ENCODE measurements around the gene TLCD2.
A peak's percentile ranks its signal among the peaks of the same experiment; 100 is the strongest.
"Not testable (repeated sequence)": the region's sequence is repeated elsewhere in the genome, so short reads cannot be mapped to it uniquely, and the experiment has no call there.

The TLCD2 gene

GRCh38 chr17:1735418-1735817 lies 25.2 kb upstream of the TLCD2 start:
- DNase-seq = no peak

DNA sequence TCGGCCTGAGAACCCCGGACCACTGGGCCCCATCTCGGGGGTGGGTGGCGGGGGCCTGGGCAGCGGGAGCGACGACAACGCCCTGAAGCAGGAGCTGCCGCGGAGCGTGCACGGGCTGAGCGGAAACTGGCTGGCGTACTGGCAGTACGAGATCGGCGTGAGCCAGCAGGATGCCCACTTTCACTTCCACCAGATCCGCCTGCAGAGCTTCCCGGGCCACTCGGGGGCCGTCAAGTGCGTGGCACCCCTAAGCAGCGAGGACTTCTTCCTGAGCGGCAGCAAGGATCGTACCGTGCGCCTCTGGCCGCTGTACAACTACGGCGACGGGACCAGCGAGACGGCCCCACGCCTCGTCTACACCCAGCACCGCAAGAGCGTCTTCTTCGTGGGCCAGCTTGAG lies 23.6 kb upstream of the TLCD2 start:
- no peak for DNase-seq

GRCh38 chr17:1732833-1733321 lies 22.7 kb upstream of the TLCD2 start:
- no peak for DNase-seq

DNA sequence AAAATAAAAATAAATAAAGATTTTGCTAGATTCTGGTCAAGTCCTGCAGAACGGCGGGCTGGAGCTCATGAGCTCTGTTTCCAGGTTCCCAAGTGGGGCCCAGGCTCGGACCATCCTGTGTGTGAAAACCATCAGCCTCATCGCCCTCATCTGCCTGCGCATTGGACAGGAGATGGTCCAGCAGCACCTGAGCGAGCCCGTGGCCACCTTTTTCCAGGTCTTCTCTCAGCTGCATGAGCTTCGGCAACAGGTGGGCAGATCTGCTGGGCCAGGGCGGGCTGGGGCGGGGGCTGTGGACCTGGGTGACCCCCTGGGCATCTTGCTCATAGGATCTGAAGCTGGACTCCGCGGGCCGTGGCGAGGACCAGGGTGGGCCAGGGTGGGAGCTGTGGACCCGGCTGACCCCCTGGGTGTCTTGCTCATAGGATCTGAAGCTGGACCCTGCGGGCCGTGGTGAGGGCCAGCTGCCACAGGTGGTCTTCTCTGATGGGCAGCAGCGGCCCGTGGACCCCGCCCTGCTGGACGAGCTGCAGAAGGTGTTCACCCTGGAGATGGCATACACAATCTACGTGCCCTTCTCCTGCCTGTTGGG lies 22.2 kb upstream of the TLCD2 start:
- DNase-seq = no peak

- DNase-seq = no peak
These were observed 21.0 kb upstream of the TLCD2 start for GRCh38 chr17:1731194-1731506.

DNA sequence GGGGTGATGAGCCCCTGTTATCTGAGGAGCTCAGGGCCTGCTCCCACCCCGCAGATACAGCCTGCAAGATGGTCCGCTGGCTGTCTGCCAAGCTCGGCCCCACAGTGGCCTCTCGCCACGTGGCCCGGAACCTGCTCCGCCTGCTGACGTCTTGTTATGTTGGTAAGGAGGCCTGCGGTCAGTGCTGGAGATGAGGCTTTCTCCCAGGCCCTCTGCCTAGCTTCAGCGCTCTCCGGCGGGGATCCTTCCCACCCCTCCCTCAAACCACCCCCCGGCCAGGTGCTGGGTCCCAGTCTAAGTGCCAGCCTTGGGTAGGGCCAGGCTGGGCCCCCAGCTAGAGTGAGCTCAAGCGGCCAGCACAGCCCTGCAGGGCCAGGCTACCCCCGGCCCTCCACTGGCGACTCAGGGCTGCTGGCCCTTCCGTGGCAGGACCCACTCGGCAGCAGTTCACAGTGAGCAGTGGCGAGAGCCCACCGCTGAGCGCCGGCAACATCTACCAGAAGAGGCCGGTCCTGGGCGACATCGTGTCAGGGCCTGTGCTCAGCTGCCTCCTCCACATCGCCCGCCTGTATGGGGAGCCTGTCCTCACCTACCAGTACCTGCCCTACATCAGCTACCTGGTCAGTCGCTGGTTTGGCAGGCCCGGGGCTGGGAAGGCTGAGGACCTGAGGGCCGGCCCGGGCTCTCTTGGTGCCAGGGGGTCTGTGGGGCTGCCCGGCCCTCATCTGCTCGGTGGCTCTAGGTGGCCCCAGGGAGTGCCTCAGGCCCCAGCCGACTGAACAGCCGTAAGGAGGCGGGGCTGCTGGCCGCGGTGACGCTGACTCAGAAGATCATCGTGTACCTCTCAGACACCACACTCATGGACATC lies 20.4 kb upstream of the TLCD2 start:
- DNase-seq = no peak

DNA sequence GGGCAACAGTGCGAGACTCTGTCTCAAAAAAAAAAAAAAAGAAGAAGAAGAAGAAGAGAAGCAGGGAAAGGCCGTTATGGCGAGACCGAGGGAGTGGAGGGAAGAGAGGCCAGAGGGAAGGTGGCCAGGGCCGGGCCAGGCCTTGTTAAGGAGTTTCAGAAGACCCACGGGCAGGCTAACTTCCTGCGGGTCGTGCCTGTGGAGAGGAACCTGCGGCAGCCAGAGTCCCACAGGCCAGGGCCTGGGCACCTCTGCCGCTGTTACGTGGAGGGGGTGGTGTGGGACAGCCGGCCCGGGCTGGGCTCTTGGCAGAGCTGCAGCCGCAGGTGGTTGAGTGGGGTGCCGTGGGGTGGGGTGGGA lies 19.8 kb upstream of the TLCD2 start:
- DNase-seq = no peak

DNA sequence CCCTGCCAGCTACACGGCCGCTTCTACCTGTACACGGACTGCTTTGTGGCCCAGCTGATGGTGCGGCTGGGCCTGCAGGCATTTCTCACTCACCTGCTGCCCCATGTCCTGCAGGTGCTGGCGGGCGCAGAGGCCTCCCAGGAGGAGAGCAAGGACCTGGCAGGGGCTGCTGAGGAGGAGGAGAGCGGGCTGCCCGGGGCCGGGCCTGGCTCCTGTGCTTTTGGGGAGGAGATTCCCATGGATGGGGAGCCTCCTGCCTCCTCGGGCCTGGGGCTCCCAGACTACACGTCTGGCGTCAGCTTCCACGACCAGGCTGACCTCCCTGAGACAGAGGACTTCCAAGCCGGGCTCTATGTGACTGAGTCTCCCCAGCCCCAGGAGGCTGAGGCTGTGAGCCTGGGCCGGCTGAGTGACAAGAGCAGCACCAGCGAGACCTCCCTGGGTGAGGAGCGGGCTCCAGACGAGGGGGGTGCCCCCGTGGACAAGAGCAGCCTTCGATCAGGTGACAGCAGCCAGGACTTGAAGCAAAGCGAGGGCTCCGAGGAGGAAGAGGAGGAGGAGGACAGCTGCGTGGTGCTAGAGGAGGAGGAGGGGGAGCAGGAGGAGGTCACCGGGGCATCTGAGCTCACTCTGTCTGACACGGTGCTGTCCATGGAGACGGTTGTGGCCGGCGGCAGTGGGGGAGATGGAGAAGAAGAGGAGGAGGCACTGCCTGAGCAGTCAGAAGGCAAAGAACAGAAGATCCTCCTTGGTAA lies 17.9 kb upstream of the TLCD2 start:
- no peak for DNase-seq

- DNase-seq = no peak
These were observed 17.1 kb upstream of the TLCD2 start for GRCh38 chr17:1727258-1727789.

DNA sequence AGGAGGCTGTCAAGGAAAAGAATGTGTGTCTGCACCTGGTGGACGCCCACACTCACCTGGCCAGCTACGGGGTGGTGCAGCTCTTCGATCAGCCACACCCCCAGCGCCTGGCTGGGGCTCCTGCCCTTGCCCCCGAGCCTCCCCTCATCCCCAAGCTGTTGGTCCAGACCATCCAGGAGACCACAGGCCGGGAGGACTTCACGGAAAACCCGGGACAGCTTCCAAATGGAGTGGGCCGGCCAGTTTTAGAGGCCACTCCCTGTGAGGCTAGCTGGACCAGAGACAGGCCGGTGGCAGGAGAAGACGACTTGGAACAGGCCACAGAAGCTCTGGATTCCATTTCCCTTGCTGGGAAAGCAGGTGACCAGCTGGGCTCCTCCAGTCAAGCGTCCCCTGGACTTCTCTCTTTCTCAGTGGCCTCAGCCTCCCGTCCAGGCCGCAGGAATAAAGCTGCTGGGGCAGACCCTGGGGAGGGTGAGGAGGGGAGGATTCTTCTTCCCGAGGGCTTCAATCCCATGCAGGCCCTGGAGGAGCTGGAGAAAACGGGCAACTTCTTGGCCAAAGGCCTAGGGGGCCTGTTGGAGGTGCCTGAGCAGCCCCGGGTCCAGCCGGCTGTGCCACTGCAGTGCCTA lies 16.6 kb upstream of the TLCD2 start:
- no peak for DNase-seq

DNA sequence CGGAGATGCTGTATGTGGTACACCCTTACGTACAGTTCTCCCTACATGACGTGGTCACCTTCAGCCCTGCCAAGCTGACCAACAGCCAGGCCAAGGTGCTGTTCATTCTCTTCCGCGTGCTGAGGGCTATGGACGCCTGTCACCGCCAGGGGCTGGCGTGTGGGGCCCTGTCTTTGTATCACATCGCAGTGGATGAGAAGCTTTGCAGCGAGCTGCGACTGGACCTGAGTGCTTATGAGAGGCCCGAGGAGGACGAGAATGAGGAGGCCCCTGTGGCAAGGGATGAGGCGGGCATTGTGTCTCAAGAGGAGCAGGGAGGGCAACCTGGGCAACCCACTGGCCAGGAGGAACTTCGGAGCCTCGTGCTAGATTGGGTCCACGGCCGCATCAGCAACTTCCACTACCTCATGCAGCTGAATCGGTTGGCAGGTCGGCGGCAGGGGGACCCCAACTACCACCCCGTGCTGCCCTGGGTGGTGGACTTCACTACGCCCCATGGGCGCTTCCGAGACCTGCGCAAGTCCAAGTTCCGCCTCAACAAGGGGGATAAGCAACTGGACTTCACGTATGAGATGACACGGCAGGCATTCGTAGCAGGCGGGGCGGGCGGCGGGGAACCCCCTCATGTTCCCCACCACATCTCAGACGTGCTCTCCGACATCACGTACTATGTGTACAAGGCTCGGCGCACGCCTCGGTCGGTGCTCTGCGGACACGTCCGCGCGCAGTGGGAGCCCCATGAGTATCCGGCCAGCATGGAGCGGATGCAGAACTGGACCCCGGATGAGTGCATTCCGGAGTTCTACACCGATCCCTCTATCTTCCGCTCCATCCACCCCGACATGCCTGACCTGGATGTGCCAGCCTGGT lies 15.7 kb upstream of the TLCD2 start:
- no peak for DNase-seq

- no peak for DNase-seq
These were observed 14.9 kb upstream of the TLCD2 start for GRCh38 chr17:1724869-1725641.

DNA sequence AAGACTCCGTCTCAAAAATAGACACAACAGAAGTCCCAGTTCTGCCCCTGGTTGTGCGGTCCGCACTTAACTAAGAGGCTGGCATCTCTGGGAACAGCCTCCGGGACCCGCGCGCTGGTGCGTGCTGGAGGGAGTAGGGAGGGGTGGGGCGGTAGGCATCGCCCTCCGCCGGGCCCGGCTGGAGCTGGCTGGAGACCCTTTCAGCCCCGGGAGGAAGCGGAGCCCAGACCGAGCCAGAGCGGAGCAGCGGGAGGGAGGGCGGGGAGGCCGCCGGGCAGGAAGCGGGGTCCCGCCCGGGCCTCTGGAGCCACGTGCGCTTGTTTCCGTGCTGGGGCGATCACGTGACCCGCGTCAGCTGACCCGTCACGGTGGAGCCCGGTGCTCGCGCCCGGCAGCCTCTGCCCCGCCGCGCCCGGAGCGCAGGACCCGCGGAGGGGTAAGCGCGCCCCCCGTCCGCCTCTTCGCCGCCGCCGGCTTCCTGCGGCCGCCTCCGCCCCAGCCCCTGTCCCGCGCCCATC lies 14.2 kb upstream of the TLCD2 start, which contains the start of gene WDR81:
Gene WDR81, plus strand, starts transcription at position 354 of the 518 bp plus-strand sequence. CDS start 256 bp downstream, outside the sequence.
- DNase-seq = no peak

DNA sequence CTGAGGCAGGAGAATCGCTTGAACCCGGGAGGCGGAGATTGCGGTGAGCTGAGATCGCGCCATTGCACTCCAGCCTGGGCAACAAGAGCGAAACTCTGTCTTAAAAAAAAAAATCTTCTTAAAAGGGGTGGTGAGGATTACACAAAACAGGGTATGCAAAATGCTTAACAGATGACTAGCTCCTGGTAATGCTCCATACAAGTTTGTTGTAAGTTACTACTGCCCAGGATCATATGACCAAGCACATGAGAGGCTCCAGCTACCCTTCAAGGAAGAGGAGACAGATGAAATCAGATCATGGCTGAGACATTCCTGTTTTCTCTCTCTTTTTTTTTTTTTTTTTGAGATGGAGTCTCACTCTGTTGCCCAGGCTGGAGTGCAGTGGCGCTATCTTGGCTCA lies 11.8 kb upstream of the TLCD2 start:
- DNase-seq = not testable (repeated sequence)

- no peak for DNase-seq
These were observed 10.7 kb upstream of the TLCD2 start for GRCh38 chr17:1720856-1721386.

GRCh38 chr17:1718362-1719165 lies 8.4 kb upstream of the TLCD2 start:
- no peak for DNase-seq

DNA sequence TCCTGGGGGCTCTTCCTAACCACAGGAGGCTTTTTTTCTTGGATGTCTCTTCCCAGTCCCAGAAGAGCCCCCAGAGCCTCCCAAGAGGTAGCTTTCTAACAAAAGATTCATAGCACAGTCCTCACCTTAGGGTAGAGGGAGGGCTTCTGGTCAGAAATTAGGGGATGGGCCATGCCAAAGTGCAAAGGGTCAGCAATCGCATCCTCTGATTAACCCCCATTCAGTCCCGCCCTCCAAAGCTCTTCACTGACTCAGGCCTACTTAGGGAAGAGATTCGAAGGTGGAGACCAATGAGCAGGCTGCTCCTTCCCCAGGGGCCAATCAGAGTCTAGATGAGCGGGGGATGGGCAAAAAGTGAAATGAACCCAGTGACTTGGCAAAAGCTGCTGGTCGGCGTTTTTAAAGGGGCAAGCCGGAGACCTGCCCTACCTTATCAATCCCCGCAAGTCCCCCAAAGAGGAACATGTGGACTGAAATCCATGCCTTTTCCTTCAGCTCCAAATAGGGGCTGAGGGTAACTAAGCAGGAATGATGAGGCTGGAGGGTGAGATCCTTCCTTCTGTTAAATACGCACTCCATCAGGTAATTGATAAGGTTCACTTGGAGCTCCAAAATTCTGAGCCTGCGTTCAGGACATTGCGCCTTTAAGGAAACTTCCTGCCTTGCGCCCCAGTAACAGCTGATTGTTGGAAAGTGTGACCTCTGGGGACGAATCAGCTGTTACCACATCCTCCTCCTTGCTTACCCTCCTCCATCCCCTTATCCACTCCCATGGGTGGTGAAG lies 6.9 kb upstream of the TLCD2 start:
- peak; percentile 90 for DNase-seq

- peak; percentile 98 for DNase-seq
These were observed 6.1 kb upstream of the TLCD2 start for GRCh38 chr17:1716076-1716911.
